Measurements from ENCODE around the gene ZNF521.

ZNF521 gene

DNA sequence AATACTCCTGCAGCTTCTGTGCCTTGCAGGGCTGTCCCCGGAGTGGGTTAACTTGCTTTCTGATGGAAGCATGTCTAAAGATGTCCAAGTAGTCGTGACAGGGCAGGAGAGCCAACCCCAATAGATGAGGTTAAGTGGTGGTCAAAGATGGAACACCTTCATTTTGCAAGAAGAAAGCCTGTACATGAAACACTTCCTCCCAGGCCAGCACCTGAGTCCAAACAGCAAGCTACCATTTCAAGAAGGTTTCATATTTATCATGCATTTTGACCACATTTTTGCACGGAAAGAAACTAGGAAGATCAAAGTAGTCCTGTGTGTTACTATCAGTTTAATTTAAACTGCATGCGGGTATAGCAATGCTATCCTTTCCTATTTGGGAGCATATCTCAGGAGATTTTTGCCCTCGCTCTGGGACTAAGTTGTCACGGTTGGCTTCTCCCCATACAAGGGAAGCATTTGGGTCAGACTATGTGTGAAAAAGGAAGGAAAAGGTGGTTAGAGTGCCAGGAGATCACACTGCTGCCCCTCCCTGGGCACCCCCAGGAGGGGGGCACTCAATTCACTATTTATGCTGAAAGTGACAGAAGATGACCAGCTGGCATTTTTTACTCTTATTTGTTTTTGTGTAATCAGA lies 187.6 kb downstream of the ZNF521 start:
- no peak for DNase-seq

DNA sequence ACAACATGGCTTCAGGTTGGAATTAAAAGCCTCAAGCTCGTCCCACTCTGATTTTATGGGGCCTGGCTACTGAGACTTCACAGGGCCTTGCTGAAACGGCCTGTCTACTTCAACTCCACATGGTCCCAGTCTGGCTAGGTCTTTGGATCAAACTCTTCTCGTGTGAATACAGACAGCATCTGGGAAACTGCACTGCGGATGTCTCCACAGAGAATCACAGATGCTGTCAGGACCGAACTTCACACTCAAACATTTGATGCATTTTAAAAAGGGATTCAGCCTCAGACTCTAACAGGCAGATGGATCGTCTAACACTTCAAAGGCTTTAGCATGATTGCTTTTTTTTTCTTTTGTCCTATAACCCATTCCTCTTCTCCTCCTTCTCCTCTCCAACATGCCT lies 198.5 kb downstream of the ZNF521 start:
- DNase-seq, result no peak

DNA sequence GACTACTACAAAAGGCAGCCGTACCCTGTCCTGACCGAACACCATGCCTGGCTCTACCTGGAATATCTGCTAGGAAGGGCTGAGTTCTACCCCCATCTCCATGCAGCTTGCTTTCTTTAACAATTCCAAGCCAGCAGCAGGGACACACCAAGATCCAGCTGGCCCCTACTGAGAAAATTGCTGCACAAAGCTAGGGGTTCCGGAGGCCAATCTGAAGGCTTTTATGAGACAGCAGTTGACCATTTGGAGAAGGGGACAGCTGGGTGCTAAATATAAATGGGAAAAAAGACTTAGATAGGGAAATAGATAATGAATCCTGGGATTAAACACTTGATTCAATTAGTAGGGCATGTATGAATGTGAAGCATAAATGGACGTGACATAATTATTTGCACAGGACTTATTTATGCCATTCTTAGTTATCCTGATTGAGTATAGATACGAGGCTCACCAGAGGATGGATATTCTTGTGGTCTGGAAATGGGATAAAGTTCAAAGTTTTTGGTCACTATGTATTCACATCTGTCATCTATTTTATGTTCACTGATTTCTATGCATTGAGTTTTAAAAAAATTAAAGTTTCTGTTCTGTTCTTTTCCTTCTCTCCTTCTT lies 204.0 kb downstream of the ZNF521 start:
- no peak for DNase-seq

DNA sequence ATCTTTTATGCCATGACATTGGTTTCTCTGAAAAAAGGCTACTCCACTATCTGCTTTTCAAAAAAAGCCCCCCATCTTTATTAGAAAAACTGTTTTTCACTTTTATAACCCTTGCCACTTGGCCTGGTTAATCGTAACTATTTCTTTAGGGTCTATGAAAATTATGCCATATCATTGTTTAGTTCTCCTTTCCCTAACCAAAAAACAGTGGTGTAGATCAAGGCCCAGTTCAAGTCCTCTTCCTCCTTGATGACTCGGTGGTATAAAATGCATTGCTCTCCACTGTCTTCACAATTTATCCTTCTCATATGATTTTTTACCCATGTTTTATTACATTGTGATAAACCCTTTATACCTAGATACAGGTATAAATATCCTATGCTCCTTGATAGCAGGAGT lies 205.5 kb downstream of the ZNF521 start:
- no peak for DNase-seq

DNA sequence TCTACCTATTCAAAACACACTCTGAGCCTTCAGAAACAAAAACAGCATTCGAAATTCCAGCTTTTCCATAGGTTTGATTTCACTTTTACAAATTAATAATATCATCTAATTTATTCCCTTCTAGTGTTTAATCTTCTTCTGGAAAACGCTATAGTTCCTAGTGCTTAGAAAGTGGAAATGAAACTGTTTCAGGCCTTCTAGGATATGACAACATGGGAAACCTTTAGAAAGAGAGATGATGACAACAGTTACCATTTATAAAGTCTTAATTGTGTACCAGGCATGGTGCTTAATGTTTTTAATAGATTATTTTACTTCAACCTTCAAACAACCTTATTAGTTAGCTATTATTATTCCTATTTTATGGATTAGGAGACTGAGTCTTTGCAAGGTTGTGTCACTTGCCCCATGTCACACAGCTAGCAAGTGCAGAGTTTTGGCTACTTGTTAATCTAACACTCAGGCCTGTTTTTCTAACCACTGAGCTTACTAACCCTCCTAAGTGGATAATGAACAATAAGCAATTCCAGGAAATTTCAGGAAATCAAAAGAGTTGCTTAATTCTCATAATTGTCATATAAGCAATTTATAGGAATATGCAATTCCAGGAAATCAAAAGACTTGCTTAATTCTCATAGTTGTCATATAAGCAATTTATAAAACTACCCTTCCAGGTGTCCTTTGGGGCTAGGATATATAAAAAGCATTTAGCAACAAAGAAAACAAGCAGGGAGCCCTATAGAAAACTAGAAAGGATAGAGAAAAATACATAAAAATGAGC lies 206.0 kb downstream of the ZNF521 start:
- no peak for DNase-seq

DNA sequence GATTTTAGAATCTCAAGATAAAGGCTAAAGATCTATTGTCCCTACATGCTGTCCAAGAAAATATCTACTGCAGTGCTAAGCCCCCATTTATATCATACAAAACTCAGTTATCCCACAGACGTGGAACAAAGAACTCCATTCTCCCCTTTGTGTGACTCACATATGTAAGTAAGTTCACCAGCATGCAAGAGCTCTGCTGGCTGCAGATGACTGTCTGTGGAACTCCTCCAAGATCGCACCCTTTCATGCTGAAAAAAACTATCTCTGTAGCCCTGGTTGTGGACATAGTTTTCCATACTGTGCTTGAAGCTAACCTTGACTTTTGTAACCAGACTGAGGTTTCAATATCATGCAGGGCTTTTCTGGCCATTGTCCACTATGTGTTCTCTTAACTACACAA lies 207.1 kb downstream of the ZNF521 start:
- DNase-seq, result no peak

DNA sequence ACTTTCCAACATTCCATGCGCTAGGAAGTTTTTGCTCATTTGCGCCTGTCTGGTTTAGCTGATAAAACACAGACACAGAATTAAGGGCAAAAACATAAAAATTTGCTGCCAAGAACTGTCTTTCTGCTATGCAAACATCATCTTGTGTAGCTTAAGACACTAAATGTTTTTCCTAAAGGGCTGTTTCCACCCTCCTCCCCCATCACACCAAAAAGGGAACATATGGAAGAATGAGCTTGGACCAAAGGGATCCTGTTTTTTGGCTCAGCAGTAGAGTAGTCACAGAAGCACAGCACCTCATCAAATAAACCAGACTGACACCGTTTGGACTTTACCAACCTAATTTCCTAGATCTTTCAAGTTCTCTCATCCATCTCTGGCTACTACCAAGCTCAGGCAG lies 210.1 kb downstream of the ZNF521 start:
- DNase-seq, result no peak

DNA sequence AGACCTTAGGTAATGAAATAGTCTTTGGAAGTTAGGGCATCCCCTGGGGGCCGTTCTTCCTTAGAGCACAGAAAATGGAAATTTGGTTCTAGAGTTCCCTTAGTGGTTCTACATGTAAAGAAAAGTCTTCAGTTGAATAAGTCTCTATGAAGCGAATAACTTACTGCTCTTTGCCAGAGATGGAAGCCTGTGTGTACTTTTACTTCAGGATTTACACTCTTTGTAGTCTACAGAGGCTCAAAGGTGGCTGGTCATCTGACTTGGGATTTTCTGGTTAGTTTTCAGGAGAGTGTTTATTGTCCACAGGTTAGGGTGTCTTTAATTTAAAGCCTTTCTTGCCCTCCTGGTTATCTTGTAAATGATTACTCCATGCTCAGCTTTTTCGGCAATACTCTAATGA lies 210.6 kb downstream of the ZNF521 start:
- no peak for DNase-seq

DNA sequence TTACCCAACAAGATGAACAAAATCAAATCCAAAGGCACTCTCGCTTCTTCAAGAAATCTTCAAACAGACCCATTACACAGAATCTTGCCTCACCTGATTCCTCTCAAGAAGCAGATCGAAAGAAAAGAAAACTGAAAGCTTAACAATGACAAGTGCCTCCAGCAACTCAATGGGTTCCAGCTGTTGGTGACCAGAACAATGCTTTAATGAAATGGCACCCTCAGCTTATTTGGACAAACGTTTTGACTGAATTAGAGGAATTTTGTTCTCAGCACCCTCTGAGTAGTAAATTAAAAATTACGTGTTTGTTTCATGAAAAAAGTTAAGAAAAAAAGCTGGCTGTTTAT lies 211.0 kb downstream of the ZNF521 start:
- DNase-seq, result no peak

DNA sequence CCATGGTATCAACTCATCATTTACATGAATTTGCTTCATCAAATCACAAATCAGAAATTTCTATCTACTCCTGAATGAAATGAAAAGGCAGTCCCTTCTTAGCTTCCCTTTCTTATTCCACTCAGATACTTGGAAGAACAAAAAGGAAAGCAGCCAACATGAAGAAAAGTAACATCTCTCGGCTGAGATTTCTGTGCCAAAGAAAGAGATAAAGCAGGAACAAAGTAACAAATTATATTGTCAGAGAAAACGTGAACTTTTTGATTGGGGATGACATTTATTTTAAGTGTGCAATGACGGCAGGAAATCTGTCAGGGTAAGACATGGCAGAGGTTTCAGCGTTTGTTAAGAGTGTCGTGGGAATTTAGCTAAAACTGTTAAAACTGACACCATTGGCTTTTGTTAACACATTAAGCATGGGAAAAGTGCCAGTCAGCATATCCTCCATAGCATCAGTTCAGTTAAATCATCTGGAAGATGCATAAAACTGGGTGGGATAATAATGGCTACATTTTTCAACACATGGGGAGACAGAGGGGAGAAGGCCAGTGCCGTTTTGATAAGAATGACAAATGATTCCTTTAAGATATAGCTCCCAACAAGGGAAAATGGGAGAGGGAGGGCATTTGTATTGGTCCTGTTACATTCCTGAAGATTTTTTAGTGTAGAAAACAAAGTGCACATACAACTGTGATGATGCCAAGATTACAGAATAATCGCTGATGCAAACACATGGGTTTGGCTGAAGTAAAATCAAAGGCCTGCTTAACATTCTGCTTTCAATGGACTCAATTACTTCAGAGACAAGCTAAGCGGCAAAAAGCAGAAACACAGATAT lies 211.6 kb downstream of the ZNF521 start:
- DNase-seq, result no peak

DNA sequence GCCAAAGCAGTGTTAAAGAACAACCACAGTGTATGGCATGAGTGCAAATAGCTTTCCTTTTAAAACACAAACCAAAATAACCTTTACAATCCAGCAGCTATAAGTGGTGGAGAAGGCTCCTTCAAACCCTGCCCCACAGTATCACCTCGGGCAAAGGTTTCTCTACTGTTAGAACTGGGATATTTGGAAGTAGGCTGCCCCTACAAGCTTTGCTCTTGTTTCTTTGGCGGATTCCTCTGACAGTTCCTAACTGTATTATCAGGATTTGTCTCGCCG lies 214.8 kb downstream of the ZNF521 start:
- no peak for DNase-seq

DNA sequence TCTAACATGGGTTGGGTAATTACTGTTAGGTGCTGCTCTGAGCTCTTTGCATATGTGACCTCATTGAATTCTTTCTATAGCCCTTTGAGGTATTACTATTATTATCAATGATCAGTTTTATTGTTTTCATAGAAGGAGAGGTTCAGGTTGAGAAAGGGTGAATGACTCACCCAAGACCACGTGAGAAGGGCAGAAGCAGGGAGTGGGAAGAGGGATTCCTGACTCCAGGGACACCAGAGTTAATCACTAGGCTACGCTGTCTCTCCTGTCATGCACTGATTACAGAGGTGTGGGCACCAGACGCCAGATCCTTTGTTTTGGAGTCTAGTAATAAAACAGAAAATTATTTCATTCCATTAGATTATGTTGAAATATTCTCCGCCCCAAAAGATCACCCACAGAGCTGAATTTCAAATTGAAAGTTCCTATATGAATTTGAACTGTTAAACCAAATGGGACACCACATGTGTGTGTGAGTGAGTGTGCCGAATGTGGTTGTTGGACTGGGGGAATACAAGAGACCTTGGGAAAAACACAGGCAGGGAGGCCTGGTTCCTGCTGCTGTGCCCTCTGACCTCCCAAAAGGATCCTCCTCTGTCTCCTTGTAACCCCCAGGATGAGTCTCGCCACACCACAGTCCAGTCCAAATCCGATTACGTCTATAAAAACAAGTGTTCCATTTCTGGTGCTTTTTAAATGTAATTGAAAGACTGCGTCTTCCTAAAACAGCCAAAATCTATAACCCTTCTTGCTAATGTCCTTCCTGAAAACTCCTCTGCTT lies 215.4 kb downstream of the ZNF521 start:
- DNase-seq, result no peak

DNA sequence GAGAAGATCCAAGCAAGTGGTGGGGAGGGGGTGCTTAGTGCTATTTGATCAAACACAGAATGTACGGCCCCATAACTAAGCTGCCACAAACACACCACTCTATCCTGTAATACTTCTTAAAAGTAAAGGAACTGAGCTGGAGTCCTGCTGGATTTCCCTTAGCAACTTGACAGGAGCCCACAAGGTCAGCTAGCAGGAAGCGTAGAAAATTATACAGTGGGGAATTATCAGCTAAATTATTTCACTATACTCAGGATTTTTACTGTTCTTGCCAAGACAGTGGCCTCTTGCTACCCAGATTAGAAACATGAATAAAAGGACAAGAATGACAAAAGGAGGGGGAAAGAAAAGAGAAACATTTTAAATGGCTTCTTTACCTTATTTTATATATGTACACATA lies 217.1 kb downstream of the ZNF521 start:
- no peak for DNase-seq

DNA sequence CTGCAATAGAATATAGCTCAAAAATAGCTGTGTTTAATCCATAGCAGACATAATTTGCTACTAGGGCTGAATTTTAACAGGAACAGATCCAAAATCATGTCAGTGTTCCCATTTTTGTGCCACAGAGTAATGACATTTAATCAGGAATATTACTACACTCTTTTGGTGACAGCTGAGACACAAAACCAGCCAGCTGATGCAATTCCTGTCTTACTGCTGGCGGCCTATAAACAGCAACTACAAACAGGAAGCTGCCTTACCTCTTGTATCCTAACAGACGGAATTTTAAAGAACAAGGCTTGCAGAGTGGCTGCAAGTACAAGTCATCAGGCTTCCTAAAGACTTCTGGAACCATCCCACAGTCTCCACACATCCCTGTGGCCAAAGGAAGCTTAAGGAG lies 218.1 kb downstream of the ZNF521 start:
- DNase-seq, result no peak

DNA sequence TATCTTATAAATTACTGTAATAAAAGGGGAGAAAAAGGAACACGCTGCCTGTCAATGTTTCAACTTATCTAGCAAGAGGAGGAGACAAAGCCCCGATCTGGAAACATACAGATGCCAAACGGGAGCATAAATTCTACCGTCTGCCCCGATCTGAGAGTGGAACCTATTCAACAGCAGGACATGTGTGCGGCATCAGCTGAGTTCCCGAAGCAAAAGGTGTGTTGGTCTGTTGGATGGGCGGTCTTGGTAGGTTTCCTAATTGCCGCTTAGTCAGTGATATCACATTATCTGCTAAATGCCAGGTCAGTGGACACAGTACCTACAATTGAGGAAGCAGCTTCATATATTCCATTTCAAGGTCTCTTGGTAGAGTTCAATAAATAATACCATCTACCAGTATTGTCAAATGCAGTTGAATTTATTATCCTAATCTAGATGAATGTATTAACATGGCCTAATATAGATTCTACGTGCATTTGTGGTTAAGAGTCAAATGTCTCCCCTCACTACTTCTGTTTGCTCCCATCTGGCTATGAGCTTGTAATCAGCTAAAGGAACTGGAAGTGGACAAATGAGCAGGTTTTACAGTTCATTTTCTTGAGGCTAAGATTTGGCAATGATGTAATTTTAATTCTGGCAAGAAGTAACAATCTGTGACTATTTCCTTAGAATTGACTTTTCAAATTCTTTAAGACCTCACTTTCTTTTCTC lies 219.0 kb downstream of the ZNF521 start:
- no peak for DNase-seq

DNA sequence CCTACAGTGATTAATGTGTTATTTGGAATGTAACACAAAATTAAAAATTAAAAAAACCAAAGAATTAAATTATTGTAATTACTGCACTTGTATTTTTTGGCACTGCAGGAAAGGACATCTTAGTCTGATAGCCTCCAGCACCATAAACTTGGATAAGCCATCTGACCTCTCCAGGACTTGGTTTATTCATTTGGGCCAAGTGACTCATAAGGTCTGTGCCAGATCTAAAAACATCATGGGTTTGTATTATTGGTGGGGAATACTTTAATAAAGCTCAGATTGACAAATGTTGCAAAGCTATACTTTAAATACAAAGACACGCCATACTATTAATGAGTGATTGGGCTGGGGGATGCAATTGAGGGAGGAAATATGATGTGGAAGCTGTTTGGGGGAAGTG lies 225.2 kb downstream of the ZNF521 start:
- no peak for DNase-seq

DNA sequence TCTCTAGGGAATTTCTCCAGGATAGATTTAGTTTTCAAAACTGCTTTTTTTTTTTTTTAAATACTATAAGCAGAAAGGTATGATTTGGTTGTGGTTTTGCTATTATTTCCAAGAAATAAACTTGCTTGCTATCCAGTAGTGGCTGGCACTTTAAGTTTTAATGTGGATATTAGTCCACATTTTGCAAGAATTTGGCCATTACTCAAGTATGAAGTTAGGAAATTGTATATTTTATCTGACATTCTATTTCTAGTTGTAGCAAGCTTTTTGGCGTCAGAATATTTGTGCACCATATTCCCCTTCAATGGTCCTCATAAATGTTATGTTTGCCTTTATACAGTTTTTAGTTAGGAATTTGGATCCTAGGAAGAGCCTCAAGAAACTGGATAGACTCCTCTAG lies 226.3 kb downstream of the ZNF521 start:
- DNase-seq, result no peak

DNA sequence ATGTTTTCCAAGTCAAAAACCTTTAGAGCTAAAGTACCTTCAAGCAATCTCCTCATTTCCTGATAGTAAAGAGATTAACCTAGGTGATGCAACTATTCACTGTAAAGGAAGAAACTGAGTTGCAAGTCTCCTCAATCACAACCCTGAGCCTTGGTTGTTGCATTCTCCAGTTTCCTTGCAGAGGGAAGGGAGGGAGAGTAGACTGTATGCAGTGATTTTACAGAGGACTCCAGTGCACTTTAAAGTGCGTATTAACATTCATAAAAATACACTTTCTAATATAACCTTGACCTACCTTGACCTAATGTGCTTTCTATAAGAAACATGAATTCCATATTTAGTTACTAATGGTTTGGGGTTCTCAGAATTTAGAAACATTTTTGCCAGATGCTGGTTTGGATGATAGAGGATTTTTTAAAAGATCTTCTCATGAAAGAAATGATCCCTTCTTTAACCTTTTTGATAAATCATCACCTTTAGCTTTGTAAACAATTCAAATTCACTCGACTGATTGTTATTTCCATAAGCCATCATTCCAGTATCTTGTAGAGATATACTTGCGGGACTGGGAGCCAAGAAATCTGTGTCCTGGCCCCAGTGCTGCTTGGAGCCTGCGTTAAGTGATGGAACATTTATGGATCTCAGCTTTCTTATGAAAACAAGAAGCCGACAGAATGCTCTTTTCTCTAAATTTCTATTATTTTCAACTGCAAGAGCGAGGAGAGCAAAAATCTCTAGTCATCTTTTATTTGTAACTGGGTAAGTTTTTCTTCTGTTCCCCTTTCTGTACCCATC lies 228.3 kb downstream of the ZNF521 start:
- DNase-seq, result no peak

DNA sequence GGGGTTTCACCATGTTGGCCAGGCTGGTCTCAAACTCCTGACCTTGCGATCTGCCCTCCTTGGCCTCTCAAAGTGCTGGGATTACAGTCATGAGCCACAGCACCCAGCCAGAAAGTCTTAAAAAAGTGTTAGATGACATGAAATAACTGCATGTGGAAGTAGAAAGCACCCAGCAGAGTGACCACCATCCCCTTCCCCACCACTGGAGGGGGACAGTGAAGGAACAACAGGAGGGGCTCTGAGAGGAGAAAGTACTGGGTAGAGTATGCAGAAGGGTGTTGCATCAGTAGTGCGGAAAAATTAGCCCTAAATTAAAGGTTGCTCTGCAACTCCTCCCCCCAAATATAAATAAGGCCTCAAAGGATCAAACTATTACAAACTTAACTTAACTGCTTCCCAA lies 230.5 kb downstream of the ZNF521 start:
- no peak for DNase-seq

DNA sequence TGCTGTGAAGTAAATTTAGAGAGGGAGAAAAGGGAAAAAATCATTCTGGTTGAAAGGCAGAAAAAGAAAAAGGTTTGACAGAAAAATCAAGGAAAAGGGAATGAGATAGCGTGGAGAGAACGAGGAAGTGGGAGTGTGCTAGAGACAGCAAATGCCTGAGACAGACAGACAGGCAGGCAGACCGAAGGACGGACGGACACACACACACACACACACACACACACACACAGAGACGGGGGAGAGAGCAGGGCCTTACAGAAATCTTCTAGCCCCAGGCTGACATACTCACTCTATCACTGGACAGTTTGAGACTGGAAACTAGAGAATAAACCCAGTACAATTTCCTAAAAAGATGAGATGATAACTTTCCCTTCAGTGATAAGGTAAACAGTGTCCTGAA lies 238.4 kb downstream of the ZNF521 start:
- DNase-seq, result no peak

DNA sequence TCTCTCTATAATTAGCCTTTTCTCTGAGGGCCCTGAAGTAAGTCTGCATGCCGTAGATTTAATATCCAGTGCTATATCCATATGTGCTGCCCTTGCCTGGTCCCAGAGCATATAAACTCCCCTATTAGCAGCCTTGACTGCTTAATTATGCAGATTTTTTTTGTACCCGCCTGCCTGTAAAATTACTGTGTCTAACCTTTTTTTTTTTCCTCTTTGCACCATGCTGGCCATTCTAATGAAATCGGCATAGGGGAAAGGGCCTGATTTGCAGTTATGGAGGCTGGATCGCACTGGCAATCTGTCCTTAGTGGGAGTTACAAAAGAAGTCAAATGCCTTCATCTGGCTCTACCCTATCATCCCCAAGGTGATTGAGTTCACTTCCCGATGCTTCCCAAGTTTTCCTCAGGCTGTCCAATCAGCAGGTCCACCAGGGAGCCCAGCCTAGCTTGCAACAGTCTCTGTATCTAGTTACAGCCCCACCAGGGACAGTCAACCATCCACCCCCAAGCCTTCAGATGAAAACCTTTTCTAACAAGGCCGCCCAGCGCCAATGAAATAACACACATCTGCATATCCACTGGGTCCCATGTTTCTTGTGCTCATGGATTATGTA lies 239.0 kb downstream of the ZNF521 start:
- DNase-seq, result no peak

All from CD4-positive, alpha-beta T cell treated with Interleukin-17A for 4 hours (primary cell).